ENCODE measurements around the gene ZNF544. TPM values are rescaled to one million over a fixed set of nuclear protein-coding genes. Genes with fewer than 3 reads are reported as not detected.

ZNF544 gene
- 10 to 100 TPM; 20.2 to 21.8 TPM for total RNA-seq
- long read RNA-seq, partial matches to known transcripts: 0 of 6 reads
- long read RNA-seq, other reads (novel, unspliced or antisense): 5 of 6 reads

- DNase-seq (peak; percentile 85), ATAC-seq (peak; percentile 97 to 99)
- intact Hi-C loops (cut with DNase I): no loop called here
Measured at GRCh38 chr19:58228585-58229254, at the start of gene ZNF544. Gene ZNF544, plus strand, starts transcription at chr19:58228914. Its CDS starts 15,110 bp downstream, at chr19:58244024.

GRCh38 chr19:58181902-58182576, 46.7 kb upstream of the ZNF544 start:
- DNase-seq (peak; percentile 36), ATAC-seq (no peak)
- intact Hi-C loops (cut with DNase I): loop anchor here in 1 of 2 donors (2.0 kb wide), 1 partner anchor 97 kb away; the partner anchor contains the start of gene ZNF8

- DNase-seq (no peak), ATAC-seq (peak; percentile 93 to 94)
- intact Hi-C loops (cut with DNase I): loop anchor here in 1 of 2 donors (2.0 kb wide), 1 partner anchor 96 kb away; the partner anchor contains the start of gene ZNF8
Measured at GRCh38 chr19:58182577-58182988, 46.1 kb upstream of the ZNF544 start.

GRCh38 chr19:58182989-58183816, 45.5 kb upstream of the ZNF544 start, which contains the start of gene ZNF274:
Gene ZNF274, plus strand, starts transcription at chr19:58183061. Its CDS starts 905 bp downstream, at chr19:58183966.
- ATAC-seq: peak; percentile 97
- peak; percentile 95 for DNase-seq
- intact Hi-C loops (cut with DNase I): loop anchor here in 1 of 2 donors (2.0 kb wide), 1 partner anchor 96 kb away; the partner anchor contains the start of gene ZNF8

GRCh38 chr19:58183817-58184215, 44.9 kb upstream of the ZNF544 start:
- ATAC-seq (no peak), DNase-seq (no peak)
- intact Hi-C loops (cut with DNase I): loop anchor here in 1 of 2 donors (2.0 kb wide), 1 partner anchor 95 kb away; the partner anchor contains the start of gene ZNF8

GRCh38 chr19:58196901-58197616, 31.7 kb upstream of the ZNF544 start:
- intact Hi-C loops (cut with DNase I): loop anchor here in 1 of 2 donors (5.0 kb wide), 1 partner anchor 65 kb away; no protein-coding TSS in a partner anchor
- DNase-seq: no peak
- no peak for ATAC-seq

- DNase-seq (no peak), ATAC-seq (peak in 1 of 2 donors; percentile 34)
- intact Hi-C loops (cut with DNase I): no loop called here
Measured at GRCh38 chr19:58203814-58204475, 24.8 kb upstream of the ZNF544 start.

- no peak for ATAC-seq
- no peak for DNase-seq
- intact Hi-C loops (cut with DNase I): no loop called here
Measured at GRCh38 chr19:58204566-58204965, 24.1 kb upstream of the ZNF544 start.

- DNase-seq: no peak
- ATAC-seq: no peak
- intact Hi-C loops (cut with DNase I): no loop called here
Measured at GRCh38 chr19:58209577-58209976, 19.1 kb upstream of the ZNF544 start.

- no peak for DNase-seq
- ATAC-seq: no peak
- intact Hi-C loops (cut with DNase I): no loop called here
Measured at GRCh38 chr19:58212336-58213074, 16.2 kb upstream of the ZNF544 start.

- ATAC-seq: no peak
- no peak for DNase-seq
- intact Hi-C loops (cut with DNase I): no loop called here
Measured at GRCh38 chr19:58213075-58213369, 15.7 kb upstream of the ZNF544 start.

- no peak for DNase-seq
- intact Hi-C loops (cut with DNase I): no loop called here
- no peak for ATAC-seq
Measured at GRCh38 chr19:58217069-58217481, 11.6 kb upstream of the ZNF544 start.

- no peak for ATAC-seq
- intact Hi-C loops (cut with DNase I): no loop called here
- no peak for DNase-seq
Measured at GRCh38 chr19:58217607-58218391, 10.9 kb upstream of the ZNF544 start.

- ATAC-seq (no peak), DNase-seq (no peak)
- intact Hi-C loops (cut with DNase I): no loop called here
Measured at GRCh38 chr19:58218899-58219298, 9.8 kb upstream of the ZNF544 start.

GRCh38 chr19:58227964-58228584, 640 bp upstream of the ZNF544 start:
- intact Hi-C loops (cut with DNase I): no loop called here
- ATAC-seq: peak in 1 of 2 donors; percentile 49
- no peak for DNase-seq

GRCh38 chr19:58229255-58229639, 533 bp downstream of the ZNF544 start:
- intact Hi-C loops (cut with DNase I): no loop called here
- peak; percentile 22 to 24 for ATAC-seq
- no peak for DNase-seq
